ENCODE measurements around the gene MAP3K14.

Gene MAP3K14

GRCh38 chr17:45267436-45268055 lies 49.3 kb downstream of the MAP3K14 start:
- no peaks in the 10 kb centered on the region for H3K27me3 ChIP-seq (ENCODE audit: insufficient read depth, low read length)
- no peak overlapping the region for H2AFZ ChIP-seq (ENCODE audit: low read depth, low read length)
- no peak overlapping the region for H3K4me3 ChIP-seq (ENCODE audit: low read length)
- H3K4me1 ChIP-seq (ENCODE audit: insufficient read depth, low read length), result no peaks in the 10 kb centered on the region
- peaks cover 67% of the 10 kb centered on the region for H3K36me3 ChIP-seq (ENCODE audit: insufficient read depth, low read length)
- H3K9me3 ChIP-seq (ENCODE audit: low read length), result no peaks in the 10 kb centered on the region

GRCh38 chr17:45266372-45266926 lies 50.4 kb downstream of the MAP3K14 start:
- peaks cover 67% of the 10 kb centered on the region for H3K36me3 ChIP-seq (ENCODE audit: insufficient read depth, low read length)
- no peak overlapping the region for H2AFZ ChIP-seq (ENCODE audit: low read depth, low read length)
- H3K4me3 ChIP-seq (ENCODE audit: low read length), result no peak overlapping the region
- H3K27me3 ChIP-seq (ENCODE audit: insufficient read depth, low read length), result no peaks in the 10 kb centered on the region
- no peaks in the 10 kb centered on the region for H3K9me3 ChIP-seq (ENCODE audit: low read length)
- no peaks in the 10 kb centered on the region for H3K4me1 ChIP-seq (ENCODE audit: insufficient read depth, low read length)

- no peaks in the 10 kb centered on the region for H3K9me3 ChIP-seq (ENCODE audit: low read length)
- H3K36me3 ChIP-seq (ENCODE audit: insufficient read depth, low read length), result peaks cover 65% of the 10 kb centered on the region
- H3K4me1 ChIP-seq (ENCODE audit: insufficient read depth, low read length), result no peaks in the 10 kb centered on the region
- H3K4me3 ChIP-seq (ENCODE audit: low read length), result no peak overlapping the region
- H3K27me3 ChIP-seq (ENCODE audit: insufficient read depth, low read length), result no peaks in the 10 kb centered on the region
- H2AFZ ChIP-seq (ENCODE audit: low read depth, low read length), result no peak overlapping the region
These were observed 51.0 kb downstream of the MAP3K14 start for GRCh38 chr17:45265821-45266220.

- H3K4me1 ChIP-seq (ENCODE audit: insufficient read depth, low read length), result no peaks in the 10 kb centered on the region
- H3K4me3 ChIP-seq (ENCODE audit: low read length), result no peak overlapping the region
- H3K36me3 ChIP-seq (ENCODE audit: insufficient read depth, low read length), result peaks cover 56% of the 10 kb centered on the region
- H3K9me3 ChIP-seq (ENCODE audit: low read length), result no peaks in the 10 kb centered on the region
- no peak overlapping the region for H2AFZ ChIP-seq (ENCODE audit: low read depth, low read length)
- H3K27me3 ChIP-seq (ENCODE audit: insufficient read depth, low read length), result no peaks in the 10 kb centered on the region
These were observed 51.8 kb downstream of the MAP3K14 start for GRCh38 chr17:45264988-45265387.

GRCh38 chr17:45264430-45264829 lies 52.4 kb downstream of the MAP3K14 start:
- Histone ChIP-seq H3K27me3 (ENCODE audit: insufficient read depth, low read length) (no peaks in the 10 kb centered on the region), H2AFZ (ENCODE audit: low read depth, low read length) (no peak overlapping the region), H3K9me3 (ENCODE audit: low read length) (no peaks in the 10 kb centered on the region), H3K4me1 (ENCODE audit: insufficient read depth, low read length) (no peaks in the 10 kb centered on the region), H3K4me3 (ENCODE audit: low read length) (no peak overlapping the region), H3K36me3 (ENCODE audit: insufficient read depth, low read length) (peaks cover 51% of the 10 kb centered on the region)

GRCh38 chr17:45263477-45263860 lies 53.4 kb downstream of the MAP3K14 start:
- peaks cover 42% of the 10 kb centered on the region for H3K36me3 ChIP-seq (ENCODE audit: insufficient read depth, low read length)
- H3K4me3 ChIP-seq (ENCODE audit: low read length), result no peak overlapping the region
- H3K4me1 ChIP-seq (ENCODE audit: insufficient read depth, low read length), result no peaks in the 10 kb centered on the region
- H3K9me3 ChIP-seq (ENCODE audit: low read length), result no peaks in the 10 kb centered on the region
- H2AFZ ChIP-seq (ENCODE audit: low read depth, low read length), result no peak overlapping the region
- no peaks in the 10 kb centered on the region for H3K27me3 ChIP-seq (ENCODE audit: insufficient read depth, low read length)

- peaks cover 37% of the 10 kb centered on the region for H3K36me3 ChIP-seq (ENCODE audit: insufficient read depth, low read length)
- no peaks in the 10 kb centered on the region for H3K4me1 ChIP-seq (ENCODE audit: insufficient read depth, low read length)
- no peaks in the 10 kb centered on the region for H3K27me3 ChIP-seq (ENCODE audit: insufficient read depth, low read length)
- H2AFZ ChIP-seq (ENCODE audit: low read depth, low read length), result no peak overlapping the region
- H3K4me3 ChIP-seq (ENCODE audit: low read length), result no peak overlapping the region
- no peaks in the 10 kb centered on the region for H3K9me3 ChIP-seq (ENCODE audit: low read length)
These were observed 54.0 kb downstream of the MAP3K14 start for GRCh38 chr17:45262516-45263476.

- Histone ChIP-seq H3K36me3 (ENCODE audit: insufficient read depth, low read length) (peaks cover 28% of the 10 kb centered on the region), H2AFZ (ENCODE audit: low read depth, low read length) (no peak within 1 kb of the TSS), H3K4me3 (ENCODE audit: low read length) (no peak within 1 kb of the TSS), H3K9me3 (ENCODE audit: low read length) (no peaks in the 10 kb centered on the region), H3K27me3 (ENCODE audit: insufficient read depth, low read length) (no peaks in the 10 kb centered on the region), H3K4me1 (ENCODE audit: insufficient read depth, low read length) (no peaks in the 10 kb centered on the region)
These were observed 55.0 kb downstream of the MAP3K14 start, which contains the start of gene SPATA32 for GRCh38 chr17:45261577-45262515. Gene SPATA32, minus strand, starts transcription at chr17:45262094. Its CDS starts 78 bp downstream, at chr17:45262016.

- H3K36me3 ChIP-seq (ENCODE audit: insufficient read depth, low read length), result peaks cover 16% of the 10 kb centered on the region
- H3K4me1 ChIP-seq (ENCODE audit: insufficient read depth, low read length), result no peaks in the 10 kb centered on the region
- no peaks in the 10 kb centered on the region for H3K9me3 ChIP-seq (ENCODE audit: low read length)
- no peak overlapping the region for H3K4me3 ChIP-seq (ENCODE audit: low read length)
- H2AFZ ChIP-seq (ENCODE audit: low read depth, low read length), result no peak overlapping the region
- no peaks in the 10 kb centered on the region for H3K27me3 ChIP-seq (ENCODE audit: insufficient read depth, low read length)
These were observed 56.5 kb downstream of the MAP3K14 start for GRCh38 chr17:45260204-45260783.

- Histone ChIP-seq H3K36me3 (ENCODE audit: insufficient read depth, low read length) (peaks cover 5% of the 10 kb centered on the region), H3K4me3 (ENCODE audit: low read length) (no peak overlapping the region), H3K9me3 (ENCODE audit: low read length) (no peaks in the 10 kb centered on the region), H3K4me1 (ENCODE audit: insufficient read depth, low read length) (peaks cover 7% of the 10 kb centered on the region), H3K27me3 (ENCODE audit: insufficient read depth, low read length) (no peaks in the 10 kb centered on the region), H2AFZ (ENCODE audit: low read depth, low read length) (no peak overlapping the region)
These were observed 57.8 kb downstream of the MAP3K14 start for GRCh38 chr17:45258981-45259380.

- Histone ChIP-seq H2AFZ (ENCODE audit: low read depth, low read length) (no peak overlapping the region), H3K27me3 (ENCODE audit: insufficient read depth, low read length) (no peaks in the 10 kb centered on the region), H3K4me1 (ENCODE audit: insufficient read depth, low read length) (peaks cover 7% of the 10 kb centered on the region), H3K4me3 (ENCODE audit: low read length) (no peak overlapping the region), H3K36me3 (ENCODE audit: insufficient read depth, low read length) (no peaks in the 10 kb centered on the region), H3K9me3 (ENCODE audit: low read length) (no peaks in the 10 kb centered on the region)
These were observed 59.7 kb downstream of the MAP3K14 start for GRCh38 chr17:45257115-45257514.
